T-helper 1 cell treated with Interleukin-12 subunit alpha and Interleukin-12 subunit beta and Interleukin-4 antibody, amounts not matched to agents 30 ng/mL and 1 ng/mL, for 36 hours (primary cell): ENCODE data around the gene FOXI3. TPM values are rescaled to one million over a fixed set of nuclear protein-coding genes. Genes with fewer than 3 reads are reported as not detected.
"Not testable (repeated sequence)": the region's sequence is repeated elsewhere in the genome, so short reads cannot be mapped to it uniquely, and the experiment has no call there.

ENCODE experiments used
- intact Hi-C: fragments of 100-400 bp; cut with micrococcal nuclease; formaldehyde crosslinking; loops from one replicate; pipeline ENCODE4 v1.15.1; 2024
- total RNA-seq: library from RNA; stranded (reverse); gene quantifications from 2 replicates; pipeline ENCODE4 v1.2.3, GENCODE V29; 2022

Gene FOXI3
- total RNA-seq, 1 donor from 2014 or later, result not detected

DNA sequence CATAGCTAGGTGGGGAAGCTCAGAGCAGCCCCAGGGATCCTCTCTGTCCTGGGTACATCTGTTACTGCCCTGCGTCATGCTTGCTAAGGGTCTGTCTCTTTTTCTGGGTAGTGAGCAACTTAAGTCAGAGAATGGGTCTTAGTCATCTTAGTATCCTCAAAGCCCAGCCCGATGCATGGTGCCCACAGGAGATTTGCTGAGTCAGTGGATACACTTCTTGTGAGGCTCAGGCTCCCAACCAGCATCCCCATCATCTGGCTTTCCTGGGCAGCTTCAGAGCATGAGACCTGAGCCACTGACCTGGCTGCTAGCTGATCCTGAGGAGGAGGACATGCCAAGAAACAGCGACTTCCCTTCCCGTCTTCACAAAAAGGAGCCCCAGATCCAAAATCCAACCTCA, 10.0 kb downstream of the FOXI3 start:
- intact Hi-C loops, result no loop called here

DNA sequence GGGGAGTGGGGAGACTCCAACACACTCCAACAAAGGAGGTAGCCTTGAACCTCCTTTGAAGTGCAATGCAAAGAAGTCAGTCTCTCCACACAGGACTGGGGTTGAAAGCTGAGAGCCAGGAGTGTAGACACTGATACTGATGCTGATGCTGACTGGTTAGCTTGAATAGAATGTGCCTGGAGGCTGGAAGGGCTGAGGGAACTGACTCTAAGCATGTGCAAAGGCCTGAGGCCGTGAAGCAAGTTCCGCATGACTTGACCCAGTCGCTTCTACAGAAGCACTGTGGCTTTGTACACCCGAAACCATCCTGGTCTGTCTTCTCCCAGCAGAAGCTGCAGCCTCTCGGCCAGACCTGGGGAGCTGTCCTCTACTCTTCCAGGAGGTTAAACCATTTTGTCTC, 10.4 kb downstream of the FOXI3 start:
- intact Hi-C loops, result no loop called here

DNA sequence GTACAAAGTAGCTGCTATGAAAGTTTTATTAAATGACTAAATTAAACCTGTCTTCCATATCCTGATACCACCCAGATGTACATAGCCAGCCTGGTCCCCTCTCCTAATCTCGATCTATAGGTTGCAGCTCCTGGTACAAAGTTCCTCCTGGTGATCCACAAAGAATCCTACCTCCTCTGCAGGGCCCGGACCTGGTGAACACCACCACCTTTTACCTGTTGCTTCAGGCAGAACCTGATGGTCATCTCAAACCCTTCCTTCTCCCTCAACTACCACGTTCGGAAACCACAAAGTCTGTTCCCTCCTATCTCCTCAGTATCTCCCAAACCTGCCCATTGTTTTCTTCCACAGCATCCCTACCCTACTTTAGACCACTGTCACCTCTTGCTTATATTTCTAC, 15.5 kb downstream of the FOXI3 start:
- intact Hi-C loops, result no loop called here

DNA sequence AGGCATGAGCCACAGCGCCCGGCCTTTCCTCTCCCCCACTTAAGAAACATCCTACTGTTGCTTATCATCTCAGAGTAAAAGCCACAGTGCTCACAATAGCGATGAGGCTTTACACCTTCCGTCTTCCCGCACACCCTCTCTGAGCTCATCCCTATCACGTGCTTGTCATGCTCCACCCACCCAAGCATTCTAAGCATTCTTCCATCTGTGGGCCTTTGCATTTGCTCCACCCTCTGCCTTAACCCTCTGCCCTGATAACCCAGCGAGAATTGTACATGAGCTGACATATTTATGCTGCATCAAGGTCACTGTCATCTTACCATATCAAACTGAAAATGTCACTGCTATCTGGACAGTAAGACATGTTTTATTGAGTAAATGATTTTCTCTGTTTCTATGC, 22.6 kb downstream of the FOXI3 start:
- intact Hi-C loops, result no loop called here

DNA sequence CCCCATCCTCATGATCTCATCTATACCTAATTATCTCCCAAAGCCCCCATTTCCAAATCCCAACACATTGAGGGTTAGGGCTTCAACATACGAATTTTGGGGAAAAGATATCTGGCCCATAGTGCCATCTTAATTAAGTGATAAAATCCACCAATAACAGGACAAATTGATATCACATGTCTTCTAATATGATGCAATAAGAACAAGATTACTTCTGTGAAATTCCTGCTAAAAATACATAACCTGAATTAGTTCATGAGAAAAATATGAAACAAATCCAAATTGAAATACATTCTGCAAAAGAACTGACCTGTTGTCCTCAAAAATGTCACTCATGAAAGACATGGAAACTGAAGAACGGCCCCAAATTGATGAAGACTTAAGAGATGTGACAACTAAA, 28.8 kb downstream of the FOXI3 start:
- intact Hi-C loops, result no loop called here

DNA sequence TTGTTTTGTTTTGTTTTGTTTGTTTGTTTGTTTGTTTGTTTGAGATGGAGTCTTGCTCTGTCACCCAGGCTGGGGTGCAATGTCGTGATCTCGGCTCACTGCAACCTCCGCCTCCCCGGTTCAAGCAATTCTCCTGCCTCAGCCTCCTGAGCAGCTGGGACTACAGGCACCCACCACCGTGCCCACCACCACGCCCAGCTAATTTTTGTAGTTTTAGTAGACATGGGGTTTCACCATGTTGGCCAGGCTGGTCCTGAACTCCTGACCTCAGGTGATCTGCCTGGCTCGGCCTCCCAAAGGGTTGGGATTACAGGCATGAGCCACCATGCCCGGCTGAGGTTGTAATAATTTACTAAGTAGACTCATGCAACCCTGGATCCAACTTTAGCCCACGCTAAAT, 33.4 kb downstream of the FOXI3 start:
- intact Hi-C loops, result not testable (repeated sequence)

DNA sequence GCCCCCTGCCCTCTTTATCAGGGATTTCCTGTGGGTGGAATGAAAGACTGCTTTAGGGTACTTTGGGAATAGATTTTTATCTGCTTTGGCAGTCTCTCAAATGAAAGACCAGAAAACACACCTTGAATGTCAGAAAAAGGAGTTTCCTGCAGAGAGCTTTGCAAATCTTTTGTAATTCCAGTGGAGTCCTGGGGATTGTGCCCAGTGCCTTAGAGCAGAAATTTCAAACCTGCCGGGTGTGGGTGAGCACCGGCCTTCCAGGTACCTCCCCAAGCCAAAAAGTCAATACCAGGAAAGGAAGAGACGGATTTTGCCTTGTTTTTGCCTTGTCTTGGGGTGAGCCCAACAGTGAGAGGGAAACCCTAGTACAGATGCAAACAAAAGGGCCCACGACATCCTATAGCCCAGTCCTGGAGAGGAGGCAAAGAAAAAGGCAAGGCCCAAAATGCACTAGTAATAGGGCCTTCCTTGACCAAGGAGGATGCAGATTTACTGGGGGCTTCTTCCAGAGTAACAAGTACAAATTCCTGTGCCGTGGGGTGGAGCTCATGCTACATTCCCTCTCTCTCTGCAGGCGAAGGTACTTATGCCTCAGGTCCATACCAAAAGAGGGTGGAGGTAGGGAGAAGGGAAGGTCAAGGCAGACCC, 36.4 kb downstream of the FOXI3 start:
- intact Hi-C loops, result no loop called here

DNA sequence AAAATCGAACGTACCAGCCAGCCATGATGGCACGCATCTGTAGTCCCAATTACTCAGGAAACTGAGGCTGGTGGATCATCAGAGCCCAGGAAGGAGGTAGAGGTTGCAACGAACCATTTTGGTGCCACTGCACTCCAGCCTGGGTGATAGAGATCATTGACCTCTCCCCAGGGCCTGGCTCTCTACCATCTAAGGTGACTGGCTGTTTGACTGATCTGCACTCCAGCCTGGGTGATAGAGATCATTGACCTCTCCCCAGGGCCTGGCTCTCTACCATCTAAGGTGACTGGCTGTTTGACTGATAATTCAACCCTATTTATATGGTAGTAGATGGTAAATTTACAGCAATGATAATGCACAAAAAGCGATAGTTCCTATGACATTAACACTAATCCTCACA, 43.6 kb downstream of the FOXI3 start:
- intact Hi-C loops, result not testable (repeated sequence)

DNA sequence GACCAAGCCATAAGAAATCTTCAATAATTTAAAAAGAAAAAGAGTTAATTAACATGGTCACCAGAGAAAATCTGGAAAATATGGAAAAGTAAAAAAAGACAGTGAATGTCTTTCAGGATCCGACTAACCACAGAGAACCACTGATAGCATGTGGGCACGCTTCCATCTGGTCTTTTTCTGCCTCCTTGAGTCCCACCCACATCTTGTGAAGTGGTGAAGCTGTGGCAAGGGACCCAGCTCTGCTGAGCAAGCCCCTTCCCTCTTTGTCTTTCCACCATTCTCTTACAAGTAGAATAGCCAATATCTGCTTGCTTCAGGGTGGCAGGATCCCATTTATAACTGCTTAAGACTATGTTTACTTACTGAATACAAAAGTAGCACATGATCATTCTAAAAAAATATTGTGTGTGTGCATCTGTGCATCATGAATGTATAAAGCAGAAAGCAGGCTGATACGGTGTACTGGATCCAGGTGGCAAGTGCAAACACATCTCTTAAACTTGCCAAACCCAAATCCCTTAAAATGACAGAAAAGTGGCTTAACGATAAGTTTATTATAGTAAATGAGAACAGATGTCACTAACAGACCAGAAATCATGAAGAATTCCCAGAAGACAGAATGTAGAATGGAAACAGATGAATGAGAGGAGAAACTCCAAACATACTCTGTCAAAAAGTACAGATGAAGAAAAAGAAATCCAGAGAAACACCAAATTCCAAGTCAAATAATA, 52.3 kb downstream of the FOXI3 start:
- intact Hi-C loops, result no loop called here

DNA sequence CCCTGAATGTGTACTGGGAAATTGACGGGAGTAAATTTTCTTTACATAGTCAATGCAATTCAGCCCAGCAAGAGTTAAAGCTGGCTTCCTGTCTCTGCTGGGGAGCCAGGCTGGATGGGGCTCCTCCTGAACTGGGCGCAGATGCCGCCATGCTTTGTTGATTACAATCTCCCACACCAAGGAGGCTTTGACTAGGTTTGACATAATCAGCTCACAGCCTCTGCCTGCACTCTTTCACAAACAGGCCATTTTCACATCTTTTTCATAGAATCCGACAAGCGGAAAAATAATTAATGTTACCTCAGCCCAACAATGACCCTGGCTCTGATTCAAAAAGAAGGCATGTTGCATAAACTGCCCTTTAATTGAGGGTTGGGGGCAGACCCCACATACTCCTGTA, 54.3 kb downstream of the FOXI3 start:
- intact Hi-C loops, result no loop called here

Other genes starting within 250 kb of the FOXI3 start
- 30.5 and 31.4 TPM in 2 replicates for gene EIF2AK3, start 174.8 kb upstream of the FOXI3 start, total RNA-seq
- gene RPIA, start 239.0 kb upstream of the FOXI3 start, total RNA-seq, result 39.3 and 39.4 TPM in 2 replicates